Stimulated activated CD8-positive, alpha-beta memory T cell treated with anti-CD3 and anti-CD28 coated beads, Interleukin-12 subunit alpha, Interleukin-12 subunit beta, amount 100 ng/mL, for 1 hour (primary cell): ENCODE results near the gene NALCN.
"Not testable (repeated sequence)": the region's sequence is repeated elsewhere in the genome, so short reads cannot be mapped to it uniquely, and the experiment has no call there.

Experiments
- DNase-seq: peaks from one replicate; pipeline ENCODE4 v3.0.0-alpha.2; 2020; ENCODE audit warnings: low read depth

Gene NALCN

GRCh38 chr13:101341464-101341863 lies 74.8 kb downstream of the NALCN start:
- DNase-seq = no peak

- no peak for DNase-seq
Observed at GRCh38 chr13:101339202-101339601, 77.1 kb downstream of the NALCN start.

- no peak for DNase-seq
Observed at GRCh38 chr13:101332583-101332982, 83.7 kb downstream of the NALCN start.

GRCh38 chr13:101331731-101332130 lies 84.6 kb downstream of the NALCN start:
- no peak for DNase-seq

GRCh38 chr13:101327871-101328270 lies 88.4 kb downstream of the NALCN start:
- no peak for DNase-seq

- DNase-seq = no peak
Observed at GRCh38 chr13:101326710-101327109, 89.6 kb downstream of the NALCN start.

GRCh38 chr13:101325423-101325822 lies 90.9 kb downstream of the NALCN start:
- DNase-seq = no peak

- no peak for DNase-seq
Observed at GRCh38 chr13:101323601-101324000, 92.7 kb downstream of the NALCN start.

GRCh38 chr13:101317986-101318523 lies 98.3 kb downstream of the NALCN start:
- DNase-seq = no peak

- DNase-seq = not testable (repeated sequence)
Observed at GRCh38 chr13:101313479-101313878, 102.8 kb downstream of the NALCN start.

- DNase-seq = no peak
Observed at GRCh38 chr13:101309014-101309619, 107.2 kb downstream of the NALCN start.

- DNase-seq = no peak
Observed at GRCh38 chr13:101308247-101309013, 107.9 kb downstream of the NALCN start.

GRCh38 chr13:101307181-101307701 lies 109.1 kb downstream of the NALCN start:
- no peak for DNase-seq

GRCh38 chr13:101306773-101307172 lies 109.5 kb downstream of the NALCN start:
- no peak for DNase-seq

- no peak for DNase-seq
Observed at GRCh38 chr13:101305981-101306411, 110.3 kb downstream of the NALCN start.

GRCh38 chr13:101303521-101303920 lies 112.8 kb downstream of the NALCN start:
- DNase-seq = no peak

GRCh38 chr13:101301053-101301452 lies 115.3 kb downstream of the NALCN start:
- DNase-seq = no peak

GRCh38 chr13:101300531-101300930 lies 115.8 kb downstream of the NALCN start:
- DNase-seq = no peak

- DNase-seq = no peak
Observed at GRCh38 chr13:101298517-101298916, 117.8 kb downstream of the NALCN start.

GRCh38 chr13:101297794-101298193 lies 118.5 kb downstream of the NALCN start:
- no peak for DNase-seq

GRCh38 chr13:101292711-101293110 lies 123.6 kb downstream of the NALCN start:
- DNase-seq = no peak

GRCh38 chr13:101291646-101292515 lies 124.4 kb downstream of the NALCN start:
- DNase-seq = no peak
